GM23248 (cell line): ENCODE results near the gene MFAP3L. TPM values are rescaled to one million over a fixed set of nuclear protein-coding genes. Genes with fewer than 3 reads are reported as not detected.

Experiments
- DNase-seq: peaks from one replicate; pipeline ENCODE4 v3.0.0-alpha.2; 2015
- H2AFZ ChIP-seq: fragments of 200-600 bp; sonication (generic); 2 replicates; pipeline ENCODE4 v1.6.1; 2016; ENCODE audit warnings: antibody characterized with exemption
- H3F3A ChIP-seq: fragments of 200-600 bp; sonication (generic); 2 replicates; pipeline ENCODE4 v1.6.1; 2016; ENCODE audit warnings: mild to moderate bottlenecking, antibody characterized with exemption, mixed run types; ENCODE audit not compliant: insufficient read depth
- H3K27ac ChIP-seq: fragments of 200-600 bp; sonication (generic); 2 replicates; pipeline ENCODE4 v1.5.1; 2016; ENCODE audit warnings: mild to moderate bottlenecking
- H3K27me3 ChIP-seq: fragments of 200-600 bp; sonication (generic); replicated peaks from 2 replicates; pipeline ENCODE4 v1.6.1; 2016; ENCODE audit warnings: mild to moderate bottlenecking; ENCODE audit not compliant: insufficient read depth
- H3K36me3 ChIP-seq: fragments of 200-600 bp; sonication (generic); 2 replicates; pipeline ENCODE4 v1.6.1; 2016; ENCODE audit warnings: low read depth, mild to moderate bottlenecking
- H3K4me1 ChIP-seq: fragments of 200-600 bp; sonication (generic); 2 replicates; pipeline ENCODE4 v1.6.1; 2016; ENCODE audit warnings: mild to moderate bottlenecking; ENCODE audit not compliant: insufficient read depth
- H3K4me2 ChIP-seq: fragments of 200-600 bp; sonication (generic); one replicate; pipeline ENCODE4 v1.6.1; 2016; ENCODE audit warnings: mild to moderate bottlenecking; ENCODE audit not compliant: unreplicated experiment
- H3K4me3 ChIP-seq: fragments of 200-600 bp; sonication (generic); 2 replicates; pipeline ENCODE4 v1.5.1; 2016; ENCODE audit warnings: mild to moderate bottlenecking
- H3K79me2 ChIP-seq: fragments of 200-600 bp; sonication (generic); 2 replicates; pipeline ENCODE4 v1.6.1; 2016; ENCODE audit warnings: mild to moderate bottlenecking; ENCODE audit not compliant: insufficient read depth
- H3K9ac ChIP-seq: fragments of 200-600 bp; sonication (generic); 2 replicates; pipeline ENCODE4 v1.6.1; 2016; ENCODE audit warnings: mild to moderate bottlenecking
- H3K9me2 ChIP-seq: fragments of 200-600 bp; sonication (generic); 2 replicates; pipeline ENCODE4 v1.6.1; 2016; ENCODE audit warnings: mixed run types, mild to moderate bottlenecking, moderate library complexity; ENCODE audit not compliant: insufficient read depth
- H3K9me3 ChIP-seq: fragments of 200-600 bp; sonication (generic); one replicate; pipeline ENCODE4 v1.6.1; 2017; ENCODE audit warnings: low read depth
- H4K20me1 ChIP-seq: fragments of 200-600 bp; sonication (generic); 2 replicates; pipeline ENCODE4 v1.6.0; 2016; ENCODE audit not compliant: insufficient read depth
- EZH2 ChIP-seq: fragments of 200-600 bp; sonication (generic); IDR thresholded peaks from 2 replicates; pipeline ENCODE4 v1.6.1; 2018; ENCODE audit warnings: antibody characterized with exemption, mild to moderate bottlenecking; ENCODE audit not compliant: insufficient read depth, poor library complexity, severe bottlenecking
- EZH2phosphoT487 ChIP-seq: fragments of 200-600 bp; sonication (generic); IDR thresholded peaks from 2 replicates; pipeline ENCODE4 v1.6.1; 2018; ENCODE audit warnings: antibody characterized with exemption, moderate library complexity, mild to moderate bottlenecking, low read depth; ENCODE audit not compliant: insufficient read depth
- WGBS, 2 experiments: methylation state at CpG; one replicate each; pipeline ENCODE4 v1.1.6; 2015 to 2017; ENCODE audit warnings: low lambda C conversion rate in 2 of 2, low coverage in 1 of 2; ENCODE audit errors: missing lambda C conversion rate in 2 of 2; 5-methylcytosine and 5-hydroxymethylcytosine counted together
- in situ Hi-C: fragments of 300-500 bp; cut with MboI; formaldehyde crosslinking; loops from 2 replicates; pipeline ENCODE4 v1.15.0; 2020
- polyA plus RNA-seq: library from polyadenylated mRNA; unstranded; fragments of >200 nt; fragmentation: Nextera tagmentation; extraction: Ambion mirVana; gene quantifications from 2 replicates; pipeline ENCODE4 v1.2.1, GENCODE V29; 2016
- total RNA-seq: library from RNA; depleted of rRNA; stranded (reverse); fragments of >200 nt; shearing (Covaris generic); gene quantifications from 2 replicates; pipeline ENCODE4 v1.2.3, GENCODE V29; 2014

MFAP3L gene
- total and polyA plus RNA-seq, 2 experiments from 2014 or later: 6.4 to 20.8 TPM

GRCh38 chr4:170012629-170012958, 13.6 kb downstream of the MFAP3L start:
- Histone ChIP-seq H3K4me1 (peaks cover 11% of the 10 kb centered on the region), H4K20me1 (no peaks in the 10 kb centered on the region), H3F3A (peaks cover 14% of the 10 kb centered on the region; the same call in 1 of the 2 replicates), H3K9me3 (no peaks in the 10 kb centered on the region), H3K4me3 (no peak overlapping the region), H2AFZ (no peak overlapping the region), H3K27me3 (no peaks in the 10 kb centered on the region), H3K9me2 (no peaks in the 10 kb centered on the region), H3K9ac (no peak overlapping the region), H3K27ac (no peak overlapping the region), H3K4me2 (no peak overlapping the region), H3K79me2 (0 out of 2 replicates have a peak, but pooled peaks cover 6% of the 10 kb centered on the region), H3K36me3 (no peaks in the 10 kb centered on the region)
- in situ Hi-C loops: no loop called here
- 77 to 79% methylated on average over 2 of the region's 2 CpGs for WGBS, 2 experiments
- TF ChIP-seq EZH2phosphoT487: no peak
- no peak for TF ChIP-seq EZH2
- DNase-seq: no peak

- no peak overlapping the region for H3K4me2 ChIP-seq
- H3K27ac ChIP-seq: no peak overlapping the region
- H3K9me3 ChIP-seq: no peaks in the 10 kb centered on the region
- no peaks in the 10 kb centered on the region for H3K9me2 ChIP-seq
- H3K4me3 ChIP-seq: no peak overlapping the region
- no peaks in the 10 kb centered on the region for H3K36me3 ChIP-seq
- no peak for DNase-seq
- no peak overlapping the region for H3K9ac ChIP-seq
- 0 out of 2 replicates have a peak, but pooled peaks cover 6% of the 10 kb centered on the region for H3K79me2 ChIP-seq
- no peaks in the 10 kb centered on the region for H3K27me3 ChIP-seq
- in situ Hi-C loops: no loop called here
- 61 to 66% methylated on average over 6 to 7 of the region's 7 CpGs for WGBS, 2 experiments
- no peaks in the 10 kb centered on the region for H4K20me1 ChIP-seq
- H3K4me1 ChIP-seq: peaks cover 11% of the 10 kb centered on the region
- H3F3A ChIP-seq: peaks cover 14% of the 10 kb centered on the region; the same call in 1 of the 2 replicates
- TF ChIP-seq EZH2phosphoT487 (no peak), EZH2 (no peak)
- H2AFZ ChIP-seq: no peak overlapping the region
These were observed 14.1 kb downstream of the MFAP3L start for GRCh38 chr4:170011921-170012628.

- Histone ChIP-seq H3K4me3 (no peak overlapping the region), H3K9me2 (no peaks in the 10 kb centered on the region), H2AFZ (no peak overlapping the region), H3K79me2 (no peaks in the 10 kb centered on the region), H3K4me1 (peaks cover 3% of the 10 kb centered on the region), H3K27ac (no peak overlapping the region), H3K27me3 (no peaks in the 10 kb centered on the region), H3K4me2 (no peak overlapping the region), H3K9me3 (no peaks in the 10 kb centered on the region), H3K9ac (no peak overlapping the region), H3F3A (peaks cover 3% of the 10 kb centered on the region; the same call in 1 of the 2 replicates), H3K36me3 (no peaks in the 10 kb centered on the region), H4K20me1 (no peaks in the 10 kb centered on the region)
- in situ Hi-C loops: no loop called here
- WGBS, 2 experiments: 98% methylated on average over 4 of the region's 4 CpGs
- no peak for TF ChIP-seq EZH2
- no peak for TF ChIP-seq EZH2phosphoT487
- no peak for DNase-seq
These were observed 16.9 kb downstream of the MFAP3L start for GRCh38 chr4:170009291-170009690.

- Histone ChIP-seq H3K4me2 (no peak overlapping the region), H3F3A (no peaks in the 10 kb centered on the region), H2AFZ (no peak overlapping the region), H3K79me2 (no peaks in the 10 kb centered on the region), H3K4me1 (no peaks in the 10 kb centered on the region), H3K27me3 (no peaks in the 10 kb centered on the region), H3K9ac (no peak overlapping the region), H3K4me3 (no peak overlapping the region), H3K9me3 (no peaks in the 10 kb centered on the region), H3K27ac (no peak overlapping the region), H3K9me2 (no peaks in the 10 kb centered on the region), H4K20me1 (no peaks in the 10 kb centered on the region), H3K36me3 (no peaks in the 10 kb centered on the region)
- WGBS, 2 experiments: 86 to 88% methylated on average over 10 of the region's 10 CpGs
- no peak for DNase-seq
- in situ Hi-C loops: no loop called here
- TF ChIP-seq EZH2phosphoT487 (no peak), EZH2 (no peak)
These were observed 17.4 kb downstream of the MFAP3L start for GRCh38 chr4:170008801-170009200.

- 81 to 86% methylated on average over 3 of the region's 3 CpGs for WGBS, 2 experiments
- H2AFZ ChIP-seq: no peak overlapping the region
- no peaks in the 10 kb centered on the region for H3K79me2 ChIP-seq
- peak; percentile 11 for DNase-seq
- in situ Hi-C loops: no loop called here
- H3K4me3 ChIP-seq: no peak overlapping the region
- no peaks in the 10 kb centered on the region for H3F3A ChIP-seq
- no peak overlapping the region for H3K4me2 ChIP-seq
- H3K9me3 ChIP-seq: no peaks in the 10 kb centered on the region
- H3K36me3 ChIP-seq: no peaks in the 10 kb centered on the region
- H4K20me1 ChIP-seq: no peaks in the 10 kb centered on the region
- no peak overlapping the region for H3K9ac ChIP-seq
- H3K9me2 ChIP-seq: no peaks in the 10 kb centered on the region
- H3K27ac ChIP-seq: no peak overlapping the region
- no peaks in the 10 kb centered on the region for H3K27me3 ChIP-seq
- TF ChIP-seq EZH2 (no peak), EZH2phosphoT487 (no peak)
- no peaks in the 10 kb centered on the region for H3K4me1 ChIP-seq
These were observed 17.8 kb downstream of the MFAP3L start for GRCh38 chr4:170008371-170008770.
